ENCODE measurements around the gene NELFE.
"Not testable (repeated sequence)": the region's sequence is repeated elsewhere in the genome, so short reads cannot be mapped to it uniquely, and the experiment has no call there.

DNA sequence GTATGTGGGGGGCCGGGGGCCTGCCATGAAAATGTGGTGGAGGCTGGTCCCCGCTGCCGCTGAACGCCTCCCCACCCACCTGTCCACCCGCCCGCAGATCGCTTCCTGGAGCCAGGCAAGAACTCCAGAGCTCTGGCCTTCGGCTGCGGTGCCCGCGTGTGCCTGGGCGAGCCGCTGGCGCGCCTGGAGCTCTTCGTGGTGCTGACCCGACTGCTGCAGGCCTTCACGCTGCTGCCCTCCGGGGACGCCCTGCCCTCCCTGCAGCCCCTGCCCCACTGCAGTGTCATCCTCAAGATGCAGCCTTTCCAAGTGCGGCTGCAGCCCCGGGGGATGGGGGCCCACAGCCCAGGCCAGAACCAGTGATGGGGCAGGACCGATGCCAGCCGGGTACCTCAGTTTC lies 49.3 kb upstream of the NELFE start:
- not testable (repeated sequence) for TF ChIP-seq CTCF, POLR2A (IDR thresholded peaks at IDR 0.05)
